Hematopoietic multipotent progenitor cell treated with erythropoietin and hydrocortisone succinate and interleukin-3 and kit ligand, for 8 days (in vitro differentiated cells): ENCODE results near the gene UBALD2.
"Not testable (repeated sequence)": the region's sequence is repeated elsewhere in the genome, so short reads cannot be mapped to it uniquely, and the experiment has no call there.

Experiments
- DNase-seq: peaks from one replicate; pipeline ENCODE4 v3.0.0-alpha.2; 2015

The UBALD2 gene

DNA sequence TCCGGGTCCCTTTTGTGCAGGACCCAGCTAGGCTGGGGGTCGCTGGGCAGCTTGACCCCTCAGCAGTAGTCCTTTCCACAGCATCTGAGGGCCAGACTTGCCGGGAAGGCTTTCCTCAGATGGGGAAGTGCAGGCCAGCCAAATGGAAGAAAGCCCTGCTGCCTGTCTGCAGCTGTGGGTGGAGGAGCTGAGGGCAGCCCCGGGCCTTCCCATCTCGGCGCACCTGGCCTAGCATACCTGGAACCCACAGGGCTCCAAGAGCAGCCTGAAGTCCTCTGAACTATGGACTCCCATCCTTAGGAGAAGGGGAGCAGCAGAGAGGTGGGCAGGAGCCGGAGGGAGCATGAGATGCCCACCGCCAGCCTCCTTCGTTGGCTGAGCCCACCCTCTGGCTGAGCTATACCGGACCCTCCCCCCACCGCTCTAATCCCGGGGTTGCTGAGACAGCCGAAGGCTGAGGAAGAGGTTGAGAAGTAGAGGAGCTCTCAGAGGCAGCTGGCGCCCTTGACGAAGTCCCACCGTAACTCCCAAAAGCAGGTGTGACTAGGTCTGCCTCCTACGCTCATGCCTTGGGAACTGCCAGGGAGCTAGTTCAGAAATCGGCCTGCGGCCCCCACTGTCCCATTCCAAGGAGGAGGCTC, 13.2 kb downstream of the UBALD2 start:
- no peak for DNase-seq

DNA sequence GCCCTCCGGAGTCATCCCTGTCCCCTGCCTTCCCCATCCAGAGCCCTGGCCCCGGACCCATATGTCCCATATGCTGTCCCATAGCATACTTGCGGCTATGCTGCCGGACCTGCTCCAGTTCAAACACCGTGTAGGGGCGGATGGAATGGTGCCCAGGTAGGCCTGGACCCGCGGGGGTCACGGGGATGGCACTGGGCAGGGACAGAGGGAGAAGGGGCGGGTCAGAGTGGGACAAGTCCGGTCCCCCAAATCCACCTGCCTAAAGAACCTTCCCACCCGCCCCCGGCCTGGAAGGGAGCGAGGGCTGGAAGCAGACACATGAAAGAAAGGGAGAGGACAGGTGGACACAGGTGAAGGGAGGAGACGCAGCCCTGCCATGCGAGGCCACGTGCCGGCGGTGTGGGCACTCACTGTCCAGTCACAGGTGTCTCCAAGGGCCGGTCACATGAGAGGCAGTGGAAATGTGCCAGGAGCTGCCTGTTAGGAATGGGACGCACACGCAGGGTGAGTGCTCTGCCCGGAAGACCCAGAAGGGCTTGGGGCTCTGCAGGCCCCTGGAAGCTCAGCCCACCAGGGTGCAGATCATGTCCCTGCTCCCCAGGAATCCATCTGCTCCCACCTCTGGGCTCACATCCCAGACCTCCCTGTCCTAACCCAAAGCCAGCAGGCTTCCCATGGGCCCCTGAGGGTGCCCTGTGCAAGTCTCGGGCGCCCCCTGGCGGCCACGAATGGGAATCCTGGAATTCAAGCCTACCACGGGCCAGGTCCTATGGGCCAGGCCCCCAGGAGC, 14.0 kb downstream of the UBALD2 start:
- peak; percentile 75 for DNase-seq

- no peak for DNase-seq
These were observed 14.7 kb downstream of the UBALD2 start for GRCh38 chr17:76279742-76280287.

- DNase-seq: no peak
These were observed 15.5 kb downstream of the UBALD2 start for GRCh38 chr17:76280650-76281049.

GRCh38 chr17:76281573-76282371, 16.6 kb downstream of the UBALD2 start:
- DNase-seq: no peak

DNA sequence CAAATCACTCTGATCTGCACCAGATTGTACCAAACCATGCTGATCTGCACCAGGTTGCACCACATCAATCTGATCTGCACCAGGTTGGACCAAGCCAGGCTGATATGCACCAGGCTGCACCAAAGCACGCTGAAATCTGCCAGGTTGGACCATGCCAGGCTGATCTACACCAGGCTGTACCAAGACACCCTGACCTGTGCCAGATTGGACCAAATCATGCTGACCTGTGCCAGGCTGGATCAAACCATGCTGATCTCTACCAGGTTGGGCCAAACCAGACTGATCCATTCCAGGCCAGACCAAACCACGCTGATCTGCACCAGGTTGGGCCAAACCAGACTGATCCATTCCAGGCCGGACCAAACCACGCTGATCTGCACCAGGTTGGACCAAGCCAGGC, 27.4 kb downstream of the UBALD2 start:
- no peak for DNase-seq

DNA sequence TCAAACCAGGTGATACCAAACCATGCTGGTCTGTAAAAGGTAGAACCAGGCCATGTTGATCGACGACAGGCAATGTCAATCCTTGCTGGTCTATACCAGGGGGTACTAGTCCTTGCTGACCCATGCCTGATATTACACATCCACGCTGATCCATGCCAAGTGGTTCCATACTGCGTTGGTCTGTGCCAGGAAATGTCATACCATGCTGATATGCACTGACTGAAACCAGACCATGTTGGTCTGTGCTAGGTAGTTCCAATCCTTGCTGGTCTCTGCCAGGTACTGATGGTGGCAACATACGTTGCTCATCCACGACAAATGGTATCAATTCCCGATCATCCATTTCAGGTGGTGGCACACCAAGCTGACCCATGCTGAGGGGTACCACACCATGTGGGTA, 28.0 kb downstream of the UBALD2 start:
- no peak for DNase-seq

- no peak for DNase-seq
These were observed 31.0 kb downstream of the UBALD2 start for GRCh38 chr17:76296186-76296585.

DNA sequence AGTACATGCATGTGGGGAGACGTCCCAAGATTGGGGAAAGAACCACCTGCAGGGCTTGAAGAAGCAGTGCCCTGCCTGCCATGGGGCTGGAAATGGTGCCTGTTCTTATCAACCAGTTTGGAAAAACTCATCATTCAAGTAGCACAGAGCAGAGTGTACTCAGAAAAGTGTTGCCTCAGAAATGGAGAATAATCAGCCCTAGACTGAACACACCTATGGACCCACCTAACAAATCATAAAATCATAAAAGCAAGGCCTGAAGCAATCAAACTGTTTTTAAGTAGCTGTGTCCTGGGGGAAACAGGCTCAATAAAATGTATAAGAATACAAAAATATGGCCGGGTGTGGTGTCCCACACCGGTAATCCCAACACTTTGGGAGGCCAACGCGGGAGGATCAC, 31.7 kb downstream of the UBALD2 start:
- no peak for DNase-seq

GRCh38 chr17:76297436-76297835, 32.3 kb downstream of the UBALD2 start:
- no peak for DNase-seq

DNA sequence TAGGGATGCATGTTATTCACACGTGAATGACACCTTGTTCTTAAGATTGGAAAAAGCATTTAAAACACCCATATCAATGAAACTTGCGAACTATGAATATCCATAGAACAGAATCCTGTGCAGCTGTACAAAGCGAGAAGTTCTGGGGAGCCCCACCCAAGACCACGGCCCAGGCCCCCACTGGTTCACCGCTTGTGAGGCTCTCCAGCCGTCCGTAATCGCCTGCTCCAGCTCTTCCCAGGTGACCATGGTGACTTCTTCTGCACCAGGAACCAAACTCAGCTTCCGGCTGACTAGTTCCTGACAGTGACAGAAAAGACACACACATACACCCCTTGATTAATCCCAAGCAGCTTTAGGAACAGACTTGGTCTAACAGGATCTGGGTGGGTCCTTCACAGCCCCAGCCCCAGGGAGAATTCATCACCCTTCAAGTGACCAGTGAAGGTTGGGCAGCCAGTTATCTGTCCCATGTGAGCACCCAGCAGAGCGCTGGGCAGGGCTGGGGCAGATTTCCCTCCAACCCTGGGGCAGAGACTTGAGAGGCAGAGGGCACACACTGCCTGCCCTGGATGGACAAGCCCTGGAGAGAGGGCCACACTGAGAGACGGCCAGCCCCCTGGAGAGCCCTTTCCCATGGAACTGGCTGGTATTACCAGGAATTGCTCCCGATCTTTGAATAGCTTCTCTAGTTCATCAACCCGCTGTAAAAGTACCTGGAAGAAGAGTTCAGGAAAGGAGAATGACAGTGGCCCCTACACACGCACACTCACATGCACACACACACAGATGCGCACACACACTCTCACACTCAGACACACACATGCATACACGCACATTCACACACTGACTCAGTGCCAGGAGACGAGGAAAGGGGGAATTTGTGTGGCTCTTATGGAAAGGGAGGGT, 39.3 kb downstream of the UBALD2 start:
- no peak for DNase-seq

- DNase-seq: not testable (repeated sequence)
These were observed 39.9 kb downstream of the UBALD2 start for GRCh38 chr17:76305135-76305454.

GRCh38 chr17:76307299-76307965, 42.3 kb downstream of the UBALD2 start:
- no peak for DNase-seq

DNA sequence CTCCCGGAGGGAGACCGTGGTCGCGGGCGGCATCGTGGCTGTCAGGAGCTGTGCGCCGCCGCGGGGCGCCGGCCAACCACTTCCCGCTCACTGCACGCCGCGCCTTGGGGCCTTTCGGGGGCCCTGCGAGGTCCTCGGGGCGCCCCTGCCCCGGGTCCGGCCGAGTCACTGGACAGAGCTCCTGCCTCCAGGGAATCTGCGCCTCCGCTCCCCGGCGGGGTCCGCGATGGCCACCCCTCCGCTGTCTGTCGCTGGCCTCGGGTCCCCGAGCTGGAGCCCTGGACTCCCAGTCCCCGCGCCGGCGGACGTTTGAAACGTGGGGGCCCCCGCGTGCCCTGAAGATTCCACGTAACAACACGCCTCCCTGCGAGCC, 42.8 kb downstream of the UBALD2 start, which contains the start of gene QRICH2:
TSS of gene QRICH2 (minus strand) at position 311 of the 373 bp plus-strand sequence. CDS start at position 33, 278 bp downstream.
- no peak for DNase-seq

DNA sequence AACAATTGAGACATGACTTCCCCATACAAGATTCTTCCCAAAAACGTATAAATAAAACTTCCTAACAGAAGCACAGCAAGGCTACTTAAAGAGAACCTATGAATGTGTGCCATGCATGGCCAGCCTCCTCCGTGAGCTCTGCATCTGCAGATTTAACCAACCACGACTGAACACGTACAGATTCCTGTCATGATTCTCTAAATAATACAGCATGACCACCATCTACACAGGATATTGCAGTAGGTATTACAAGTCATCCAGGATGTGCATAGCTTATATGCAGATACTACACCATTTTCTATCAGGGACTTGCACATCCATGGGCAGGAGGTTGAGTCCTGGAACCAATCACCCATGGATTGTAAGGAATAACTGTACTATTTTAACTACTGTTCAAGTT, 44.3 kb downstream of the UBALD2 start:
- no peak for DNase-seq

DNA sequence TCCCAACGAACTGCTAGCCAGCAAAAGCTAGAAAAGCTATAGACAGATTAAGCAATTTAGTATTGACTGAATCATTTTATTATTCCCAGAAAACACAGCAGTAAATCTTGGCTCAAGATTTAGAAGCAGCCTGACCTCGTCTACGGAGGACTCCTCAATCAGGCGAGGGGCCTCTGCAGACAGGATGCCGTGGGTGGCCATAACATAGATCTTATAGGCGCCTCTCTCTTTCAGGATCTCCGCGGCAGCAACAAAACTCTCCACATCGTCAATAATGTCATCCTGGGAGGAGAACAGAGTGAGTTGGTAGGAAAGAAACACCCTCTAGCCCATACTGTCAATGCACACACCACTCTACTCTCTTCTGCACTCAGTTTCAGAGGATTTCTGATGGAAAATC, 47.6 kb downstream of the UBALD2 start:
- DNase-seq: no peak

DNA sequence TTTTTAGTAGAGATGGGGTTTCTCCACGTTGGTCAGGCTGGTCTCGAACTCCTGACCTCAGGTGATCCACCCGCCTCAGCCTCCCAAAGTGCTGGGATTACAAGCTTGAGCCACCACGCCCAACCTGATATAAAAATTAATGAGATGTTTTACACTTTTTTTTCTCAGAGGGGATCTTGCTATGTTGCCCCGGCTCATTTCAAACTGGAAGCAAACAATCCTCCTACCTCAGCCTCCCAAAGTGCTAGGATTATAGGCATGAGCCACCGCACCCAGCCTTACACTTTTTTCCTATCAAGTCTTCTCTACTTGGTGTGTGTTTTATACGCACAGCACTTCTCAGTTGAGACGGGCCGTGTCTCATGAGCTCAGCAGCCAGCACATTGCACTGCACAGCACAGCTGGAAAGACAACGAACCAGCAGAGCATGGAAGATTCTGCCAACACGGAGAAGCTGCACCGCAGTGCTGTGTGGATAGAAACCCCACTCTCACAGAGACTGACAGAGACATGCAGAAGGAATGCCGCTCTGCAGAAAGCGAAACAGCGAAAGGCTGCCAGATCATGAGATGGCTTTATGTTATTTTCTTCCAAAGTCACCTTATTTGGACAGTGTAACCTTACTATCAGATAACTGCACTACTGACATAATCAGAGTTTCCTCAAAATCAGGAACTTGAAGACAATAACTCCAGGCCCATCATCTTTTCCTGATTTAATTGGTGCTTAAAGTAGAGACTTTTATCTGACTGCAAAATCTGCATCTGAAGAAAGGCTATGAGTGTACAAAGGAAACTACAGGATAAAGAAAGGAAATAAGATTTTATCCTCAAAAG, 49.5 kb downstream of the UBALD2 start:
- DNase-seq: no peak

DNA sequence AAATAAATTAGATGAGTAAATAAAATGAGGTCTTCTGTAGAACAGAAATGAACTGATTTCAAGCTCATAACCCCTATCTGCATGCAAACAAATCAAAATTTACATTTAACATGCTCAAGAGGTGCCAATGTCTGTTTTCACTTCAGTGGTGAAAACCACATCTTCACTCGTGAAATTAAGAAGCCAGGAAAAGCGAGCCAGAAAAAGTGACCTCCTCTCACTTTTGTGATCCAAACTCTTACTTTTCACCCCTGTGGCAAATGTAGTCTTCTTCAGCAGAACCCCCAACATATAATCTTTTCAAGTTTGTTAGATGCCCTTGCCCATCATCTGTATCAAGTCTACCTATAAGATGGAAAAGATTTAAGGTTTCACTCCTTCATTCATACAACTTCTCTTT, 52.4 kb downstream of the UBALD2 start:
- DNase-seq: no peak

DNA sequence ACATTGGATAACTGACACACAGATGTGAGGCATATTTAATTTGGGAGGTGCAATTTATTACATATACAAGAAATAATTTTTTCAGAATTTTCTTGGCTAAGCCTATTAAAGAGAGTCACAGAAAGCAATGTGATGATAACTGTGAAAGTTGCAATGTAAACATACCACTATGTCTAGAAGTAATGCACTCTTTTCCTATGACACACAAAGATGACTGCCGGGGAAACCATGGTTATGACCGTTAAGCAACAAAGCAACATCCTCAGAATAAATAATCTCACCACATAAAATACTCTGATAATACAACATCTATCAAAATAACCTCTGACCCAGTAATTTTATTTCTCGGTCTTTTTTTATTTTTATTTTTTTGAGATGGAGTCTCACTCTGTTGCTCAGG, 53.4 kb downstream of the UBALD2 start:
- DNase-seq: no peak
